ENCODE measurements around the gene SUSD6.
"Not testable (repeated sequence)": the region's sequence is repeated elsewhere in the genome, so short reads cannot be mapped to it uniquely, and the experiment has no call there.

SUSD6 gene

GRCh38 chr14:69587389-69587788 is 24.0 kb upstream of the SUSD6 start:
- no peak for DNase-seq (ENCODE audit: low read depth)
- H3K4me3 ChIP-seq (ENCODE audit: low read length) = no peak overlapping the region
- no peak for TF ChIP-seq CTCF (conservative IDR thresholded peaks at IDR 0.05; ENCODE audit: low read length)

GRCh38 chr14:69591317-69591716 is 20.1 kb upstream of the SUSD6 start:
- DNase-seq (ENCODE audit: low read depth) = no peak
- no peak for TF ChIP-seq CTCF (conservative IDR thresholded peaks at IDR 0.05; ENCODE audit: low read length)
- no peak overlapping the region for H3K4me3 ChIP-seq (ENCODE audit: low read length)

- peak; percentile 81 for DNase-seq (ENCODE audit: low read depth)
- TF ChIP-seq CTCF (conservative IDR thresholded peaks at IDR 0.05; ENCODE audit: low read length) = no peak
- H3K4me3 ChIP-seq (ENCODE audit: low read length) = peak overlapping the region; percentile 31
These were observed 18.2 kb upstream of the SUSD6 start for GRCh38 chr14:69593018-69593677.

- no peak for TF ChIP-seq CTCF (conservative IDR thresholded peaks at IDR 0.05; ENCODE audit: low read length)
- H3K4me3 ChIP-seq (ENCODE audit: low read length) = no peak overlapping the region
- peak; percentile 40 for DNase-seq (ENCODE audit: low read depth)
These were observed 16.6 kb upstream of the SUSD6 start for GRCh38 chr14:69594846-69595245.

- no peak for DNase-seq (ENCODE audit: low read depth)
- H3K4me3 ChIP-seq (ENCODE audit: low read length) = no peak overlapping the region
- TF ChIP-seq CTCF (conservative IDR thresholded peaks at IDR 0.05; ENCODE audit: low read length) = no peak
These were observed 16.1 kb upstream of the SUSD6 start for GRCh38 chr14:69595336-69595735.

- DNase-seq (ENCODE audit: low read depth); H3K4me3 ChIP-seq (ENCODE audit: low read length): not testable (repeated sequence)
These were observed 12.0 kb upstream of the SUSD6 start for GRCh38 chr14:69599431-69599830.

GRCh38 chr14:69600304-69600891 is 11.0 kb upstream of the SUSD6 start:
- TF ChIP-seq CTCF (conservative IDR thresholded peaks at IDR 0.05; ENCODE audit: low read length) = no peak
- DNase-seq (ENCODE audit: low read depth) = no peak
- no peak overlapping the region for H3K4me3 ChIP-seq (ENCODE audit: low read length)

All from AG10803 (cell line).